Bronchial smooth muscle cell (primary cell): ENCODE data around the gene RALA. TPM values are rescaled to one million over a fixed set of nuclear protein-coding genes. Genes with fewer than 3 reads are reported as not detected.

Source experiments
- total RNA-seq: library from RNA; depleted of rRNA; stranded (reverse); fragments of >200 nt; gene quantifications from 2 replicates; pipeline ENCODE4 v1.2.1, GENCODE V29; 2014

RALA gene, protein sequence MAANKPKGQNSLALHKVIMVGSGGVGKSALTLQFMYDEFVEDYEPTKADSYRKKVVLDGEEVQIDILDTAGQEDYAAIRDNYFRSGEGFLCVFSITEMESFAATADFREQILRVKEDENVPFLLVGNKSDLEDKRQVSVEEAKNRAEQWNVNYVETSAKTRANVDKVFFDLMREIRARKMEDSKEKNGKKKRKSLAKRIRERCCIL
- total RNA-seq, result 24.9 and 30.8 TPM in 2 replicates

DNA sequence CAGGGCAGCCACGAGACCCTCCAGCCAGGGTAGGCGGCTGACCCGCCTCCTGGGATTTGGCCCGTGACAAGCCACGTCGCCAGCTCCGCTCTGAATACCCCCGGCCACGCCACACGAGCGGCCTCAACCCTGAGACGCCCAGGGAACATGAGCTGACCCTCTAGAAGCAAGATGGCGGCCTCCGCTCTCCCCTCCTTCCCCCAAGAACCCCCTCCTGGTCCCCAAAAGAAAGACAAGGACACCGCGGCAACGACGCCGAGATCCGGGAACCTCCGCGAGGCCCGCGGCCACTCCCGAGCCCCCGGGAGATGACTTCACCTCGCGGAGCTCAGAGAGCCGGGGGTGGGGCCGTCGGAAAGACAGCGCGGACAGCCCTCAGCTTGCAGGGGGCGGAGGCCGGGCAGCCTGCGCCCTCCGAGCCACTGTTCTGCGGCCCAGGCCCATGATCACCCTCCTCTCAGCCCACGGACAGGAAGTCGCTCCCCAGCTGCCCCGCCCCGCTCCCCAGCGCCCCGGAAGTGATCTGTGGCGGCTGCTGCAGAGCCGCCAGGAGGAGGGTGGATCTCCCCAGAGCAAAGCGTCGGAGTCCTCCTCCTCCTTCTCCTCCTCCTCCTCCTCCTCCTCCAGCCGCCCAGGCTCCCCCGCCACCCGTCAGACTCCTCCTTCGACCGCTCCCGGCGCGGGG lies at the start of gene RALA:
Gene RALA (plus strand): TSS at position 526 of the 685 bp plus-strand sequence. CDS start 63,096 bp downstream, outside the sequence.

Other genes starting within 250 kb of the RALA start
- gene YAE1, start 57.2 kb upstream of the RALA start, total RNA-seq, result 39.2 and 82.2 TPM in 2 replicates